Femur (tissue), 1 donor: Measurements from ENCODE around the gene DYRK2.
"Not testable (repeated sequence)": the region's sequence is repeated elsewhere in the genome, so short reads cannot be mapped to it uniquely, and the experiment has no call there.

ENCODE experiments used
- DNase-seq: peaks from one replicate; pipeline ENCODE4 v3.0.0-alpha.2; 2017

The DYRK2 gene

DNA sequence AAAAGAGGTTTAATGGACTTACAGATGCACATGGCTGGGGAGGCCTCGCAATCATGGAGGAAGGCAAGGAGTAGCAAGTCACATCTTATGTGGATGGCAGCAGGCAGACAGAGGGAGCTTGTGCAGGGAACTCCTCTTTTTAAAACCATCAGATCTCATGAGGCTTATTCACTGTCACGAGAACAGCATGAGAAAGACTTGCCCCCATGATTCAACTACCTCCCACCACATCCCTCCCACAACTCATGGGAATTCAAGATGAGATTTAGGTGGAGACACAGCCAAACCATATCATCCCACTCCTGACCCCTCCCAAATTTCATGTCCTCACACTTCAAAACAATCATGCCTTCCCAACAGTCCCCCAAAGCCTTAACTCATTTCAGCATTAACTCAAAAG is 24.0 kb downstream of the DYRK2 start:
- not testable (repeated sequence) for DNase-seq

- DNase-seq = not testable (repeated sequence)
Measured at GRCh38 chr12:67673509-67673908, 25.0 kb downstream of the DYRK2 start.

DNA sequence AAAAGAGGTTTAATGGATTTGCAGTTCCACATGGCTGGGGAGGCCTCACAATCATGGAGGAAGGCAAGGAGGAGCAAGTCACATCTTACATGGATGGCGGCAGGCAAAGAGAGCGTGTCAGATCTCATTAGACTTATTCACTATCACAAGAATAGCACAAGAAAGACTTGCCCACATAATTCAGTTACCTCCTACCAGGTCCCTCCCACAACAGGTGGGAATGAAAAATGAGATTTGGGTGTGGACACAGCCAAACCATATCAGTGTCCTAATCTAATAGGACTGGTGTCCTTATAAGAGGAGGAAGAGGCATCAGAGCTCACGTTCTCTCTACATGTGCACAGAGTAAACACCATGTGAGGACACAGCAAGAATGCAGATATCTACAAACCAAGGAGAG is 25.9 kb downstream of the DYRK2 start:
- no peak for DNase-seq

- DNase-seq = no peak
Measured at GRCh38 chr12:67676624-67677023, 28.1 kb downstream of the DYRK2 start.

GRCh38 chr12:67677166-67677565 is 28.6 kb downstream of the DYRK2 start:
- no peak for DNase-seq

GRCh38 chr12:67681105-67681778 is 32.7 kb downstream of the DYRK2 start:
- peak; percentile 64 for DNase-seq

GRCh38 chr12:67681941-67682620 is 33.5 kb downstream of the DYRK2 start:
- DNase-seq = no peak

GRCh38 chr12:67689385-67689784 is 40.8 kb downstream of the DYRK2 start:
- no peak for DNase-seq

DNA sequence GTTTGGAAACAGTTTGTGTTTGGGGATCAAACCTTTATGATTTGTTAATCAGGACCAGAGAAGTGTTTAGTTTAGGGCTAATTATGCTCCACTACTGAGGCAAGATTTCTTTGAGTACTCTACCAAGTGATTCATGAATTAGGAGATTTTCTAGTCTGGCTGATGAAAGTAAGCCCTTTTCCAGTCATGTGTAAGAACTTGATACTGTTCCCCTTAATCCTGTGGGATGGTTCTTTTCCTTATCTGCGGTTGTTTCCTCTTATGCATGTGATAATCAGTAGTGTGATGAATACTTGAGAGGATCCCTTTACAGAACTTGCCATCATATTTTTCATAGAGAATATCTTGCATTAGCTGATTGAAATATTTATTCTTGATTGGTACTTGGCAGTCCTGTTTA is 42.1 kb downstream of the DYRK2 start:
- DNase-seq = no peak

GRCh38 chr12:67691220-67691619 is 42.7 kb downstream of the DYRK2 start:
- no peak for DNase-seq

DNA sequence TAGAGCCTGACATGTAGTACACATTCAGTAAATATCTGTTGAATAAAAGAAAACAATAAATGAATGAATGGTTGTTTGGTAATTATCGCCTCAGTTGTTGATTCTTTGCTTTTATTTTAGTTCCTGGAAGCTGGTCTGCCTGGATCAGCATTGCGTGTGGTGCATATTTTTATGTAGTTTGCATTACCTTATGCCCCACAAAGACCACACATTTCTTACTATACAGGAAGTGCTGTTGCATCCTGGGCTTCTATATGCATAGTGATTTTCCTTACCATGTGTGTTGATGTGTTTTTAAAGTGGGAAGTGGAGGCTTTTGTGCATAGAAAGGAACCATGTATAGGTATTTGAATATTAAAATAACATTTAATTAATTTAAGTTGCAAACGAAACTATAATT is 43.6 kb downstream of the DYRK2 start:
- DNase-seq = no peak

GRCh38 chr12:67692966-67693365 is 44.4 kb downstream of the DYRK2 start:
- no peak for DNase-seq

DNA sequence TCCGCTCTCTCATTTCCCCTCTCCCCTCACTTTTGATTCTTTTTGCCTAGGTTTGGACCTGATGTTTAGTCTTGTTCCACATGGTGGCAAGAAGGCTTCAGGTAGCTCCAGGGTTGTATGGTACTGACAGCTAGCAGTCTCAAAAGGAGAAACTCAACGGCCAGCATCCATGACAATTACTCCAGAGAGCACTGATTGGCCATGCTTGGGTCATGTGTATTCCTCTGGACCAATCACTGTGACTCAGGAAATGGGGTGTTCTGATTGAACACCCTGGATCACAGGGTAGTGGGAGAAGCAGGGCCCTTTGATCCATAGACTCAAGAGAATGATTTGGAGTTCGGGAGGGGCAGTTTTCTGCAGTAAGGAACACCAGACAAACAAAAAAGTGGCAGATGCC is 45.3 kb downstream of the DYRK2 start:
- no peak for DNase-seq

DNA sequence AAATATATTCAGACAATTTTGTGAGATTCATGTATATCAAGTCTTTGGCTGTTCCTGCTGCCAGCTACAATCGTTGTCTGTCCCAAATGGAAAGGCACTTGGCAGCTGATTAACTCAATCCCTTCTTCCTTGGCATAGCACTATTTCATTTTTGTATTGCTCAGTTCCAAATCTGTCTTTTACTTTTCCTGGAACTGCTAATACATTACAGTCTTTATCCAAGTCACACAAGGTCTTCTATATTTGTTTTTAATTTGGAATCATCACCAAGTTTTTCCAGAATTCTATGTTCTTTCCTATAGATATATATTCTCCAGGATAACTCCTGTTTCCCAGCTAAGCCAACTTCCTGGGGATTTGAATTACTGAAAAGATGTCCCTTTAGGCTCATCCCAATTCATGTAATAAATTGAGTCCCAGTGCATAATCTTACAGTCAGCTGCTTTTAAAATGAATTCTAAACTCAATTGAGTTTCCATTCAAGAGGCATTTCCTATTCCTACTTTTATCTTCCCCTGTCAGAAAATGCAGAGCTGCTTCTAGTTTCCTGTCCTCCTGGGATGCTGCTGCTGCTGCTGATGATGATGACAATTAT is 45.9 kb downstream of the DYRK2 start:
- peak; percentile 43 for DNase-seq

- DNase-seq = no peak
Measured at GRCh38 chr12:67695974-67696373, 47.4 kb downstream of the DYRK2 start.

DNA sequence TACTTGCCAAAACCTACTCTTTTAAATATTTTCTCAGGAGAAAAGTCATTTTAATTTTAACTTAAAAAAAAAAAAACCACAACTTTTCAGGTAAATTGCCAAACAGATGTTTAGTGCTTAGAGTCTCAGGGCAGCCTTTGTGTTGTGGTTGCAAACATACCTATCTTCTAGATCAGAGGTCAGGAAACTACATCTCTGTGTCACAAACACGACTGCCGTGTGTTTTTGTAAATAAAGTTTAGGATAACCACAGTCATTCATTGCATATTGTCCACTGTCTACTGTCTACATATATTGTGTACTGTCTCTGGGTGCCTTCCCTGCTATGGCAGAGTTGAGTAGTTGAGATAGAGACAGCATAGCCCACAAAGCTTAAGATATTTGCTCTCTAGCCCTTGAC is 48.9 kb downstream of the DYRK2 start:
- no peak for DNase-seq

GRCh38 chr12:67697967-67698366 is 49.4 kb downstream of the DYRK2 start:
- no peak for DNase-seq

GRCh38 chr12:67698672-67699581 is 50.4 kb downstream of the DYRK2 start:
- no peak for DNase-seq

- no peak for DNase-seq
Measured at GRCh38 chr12:67701121-67701520, 52.6 kb downstream of the DYRK2 start.

DNA sequence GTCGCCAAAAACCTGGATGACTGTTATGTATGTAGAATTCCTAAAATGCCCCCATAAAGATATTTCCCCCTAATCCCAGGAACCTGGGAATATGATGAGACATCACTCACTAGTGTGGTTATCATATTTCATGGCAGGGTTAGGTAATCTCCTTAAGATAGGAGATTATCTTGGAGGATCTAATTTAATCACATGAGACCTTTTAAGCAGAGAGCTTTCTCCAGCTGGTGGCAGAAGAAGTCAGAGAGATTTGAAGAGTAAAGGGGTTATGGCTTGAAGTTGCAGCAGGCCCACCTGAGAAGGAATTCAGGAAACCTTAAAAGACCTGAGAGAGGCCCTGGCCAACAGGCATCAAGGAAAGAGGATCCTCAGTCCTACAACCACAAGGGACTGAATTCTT is 53.6 kb downstream of the DYRK2 start:
- DNase-seq = no peak

DNA sequence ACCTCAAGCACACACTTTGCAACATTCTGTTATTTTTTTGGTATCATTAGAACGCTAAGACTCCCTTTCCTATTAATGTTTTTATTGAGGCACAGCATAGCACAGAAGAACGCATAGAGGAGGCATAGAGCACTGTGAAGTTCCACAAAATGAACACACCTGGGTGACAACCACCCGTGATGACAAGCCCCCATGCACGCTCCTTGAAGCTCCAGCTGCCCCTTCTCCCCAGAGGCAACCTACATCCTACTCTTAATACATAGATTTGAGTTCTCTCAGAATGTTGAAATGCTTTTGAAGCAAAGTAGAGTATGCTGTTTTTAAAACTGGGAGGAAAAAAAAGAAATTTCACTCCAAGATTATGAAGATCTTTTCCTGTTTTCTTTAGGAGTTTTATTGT is 55.5 kb downstream of the DYRK2 start:
- DNase-seq = no peak

DNA sequence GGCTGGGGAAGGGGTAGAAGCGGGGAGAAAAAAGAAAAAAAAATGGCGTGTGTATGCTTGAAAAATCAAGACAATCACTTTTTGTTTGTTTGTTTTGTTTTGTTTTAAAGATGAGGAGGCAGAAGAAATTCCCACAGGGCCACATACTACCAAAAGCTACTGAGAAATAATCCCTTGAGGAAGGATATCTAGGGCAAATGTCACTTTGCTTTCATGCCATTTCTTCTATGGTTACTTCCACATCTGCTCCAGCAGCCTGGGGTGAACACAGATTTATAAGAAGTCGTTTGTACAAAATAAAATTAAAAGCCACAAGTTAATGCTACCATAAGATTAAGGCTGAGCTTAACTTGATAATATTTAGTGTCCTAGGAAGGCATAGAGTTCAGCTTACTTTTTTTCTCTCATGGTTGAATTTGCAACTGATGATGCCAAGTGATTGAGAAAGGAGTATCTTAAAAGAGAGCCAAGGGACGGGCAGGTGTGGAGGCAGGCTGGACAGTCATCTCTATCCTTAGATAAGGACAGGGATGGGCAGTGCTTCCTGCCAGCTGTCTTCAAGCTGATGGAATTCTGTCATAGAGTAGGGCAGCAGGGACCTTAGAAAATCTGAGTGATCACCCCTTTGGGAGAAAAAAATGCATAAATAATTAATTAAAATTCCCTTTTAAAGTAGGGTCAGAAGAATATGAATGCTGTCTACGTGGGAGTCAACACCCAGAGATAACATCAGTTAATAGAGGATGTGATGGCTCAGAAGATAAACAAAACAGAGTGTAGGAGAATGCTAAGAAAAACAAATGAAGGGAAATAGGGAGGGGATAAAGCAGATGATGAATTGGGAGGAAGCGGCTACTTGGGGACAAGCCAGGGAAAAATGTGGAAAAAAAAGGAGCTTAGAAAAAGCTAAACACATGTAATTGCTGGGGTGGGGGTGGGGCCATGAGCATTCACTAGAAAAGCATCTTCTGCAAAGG is 57.1 kb downstream of the DYRK2 start:
- DNase-seq = peak; percentile 31
